OCI-LY1 (cell line): ENCODE data around the gene COL15A1.

ENCODE experiments used
- H2AFZ ChIP-seq: fragments of 200-600 bp; sonication (generic), shearing (Covaris generic); 2 replicates; pipeline ENCODE4 v1.6.0; 2014; ENCODE audit warnings: antibody characterized with exemption, mild to moderate bottlenecking, low read length
- H3F3A ChIP-seq: fragments of 200-600 bp; sonication (generic), shearing (Covaris generic); 2 replicates; pipeline ENCODE4 v1.6.0; 2014; ENCODE audit warnings: mild to moderate bottlenecking, antibody characterized with exemption, low read length, moderate library complexity; ENCODE audit not compliant: insufficient read depth
- H3K27ac ChIP-seq: fragments of 200-600 bp; sonication (generic); 2 replicates; pipeline ENCODE4 v1.5.1; 2014; ENCODE audit warnings: low read length, mixed run types, mild to moderate bottlenecking, low read depth; ENCODE audit not compliant: poor library complexity, severe bottlenecking
- H3K27me3 ChIP-seq: fragments of 200-600 bp; sonication (generic); 2 replicates; pipeline ENCODE4 v1.6.0; 2014; ENCODE audit warnings: antibody characterized with exemption, mild to moderate bottlenecking, low read length, moderate library complexity; ENCODE audit not compliant: insufficient read depth
- H3K36me3 ChIP-seq: fragments of 200-600 bp; sonication (generic); 2 replicates; pipeline ENCODE4 v1.6.1; 2014; ENCODE audit warnings: mild to moderate bottlenecking, antibody characterized with exemption, low read length, moderate library complexity, mixed read lengths; ENCODE audit not compliant: insufficient read depth
- H3K4me1 ChIP-seq: fragments of 200-600 bp; sonication (generic); 2 replicates; pipeline ENCODE4 v1.5.1; 2014; ENCODE audit warnings: mild to moderate bottlenecking, low read length, moderate library complexity; ENCODE audit not compliant: insufficient read depth, severe bottlenecking
- H3K4me2 ChIP-seq: fragments of 200-600 bp; sonication (generic), shearing (Covaris generic); 2 replicates; pipeline ENCODE4 v1.6.1; 2014; ENCODE audit warnings: low read length
- H3K4me3 ChIP-seq: fragments of 200-600 bp; sonication (generic); 2 replicates; pipeline ENCODE4 v1.5.1; 2014; ENCODE audit warnings: low read length, low read depth, mild to moderate bottlenecking, mixed read lengths; ENCODE audit not compliant: poor library complexity, severe bottlenecking
- H3K79me2 ChIP-seq: fragments of 200-600 bp; shearing (Covaris generic); 2 replicates; pipeline ENCODE4 v1.6.1; 2016; ENCODE audit warnings: mixed run types, low read length, mixed read lengths; ENCODE audit not compliant: insufficient read depth
- H3K9ac ChIP-seq: fragments of 200-600 bp; sonication (generic), shearing (Covaris generic); 2 replicates; pipeline ENCODE4 v1.6.1; 2014; ENCODE audit warnings: mild to moderate bottlenecking, low read length, mixed read lengths
- H3K9me2 ChIP-seq: fragments of 200-600 bp; sonication (generic), shearing (Covaris generic); 2 replicates; pipeline ENCODE4 v1.6.1; 2014; ENCODE audit warnings: low read depth, mild to moderate bottlenecking, low read length, mixed read lengths
- H3K9me3 ChIP-seq: fragments of 200-600 bp; shearing (Covaris generic); 2 replicates; pipeline ENCODE4 v1.6.1; 2014; ENCODE audit warnings: low read length, mixed read lengths
- H4K20me1 ChIP-seq: fragments of 200-600 bp; sonication (generic), shearing (Covaris generic); 2 replicates; pipeline ENCODE4 v1.6.0; 2016; ENCODE audit warnings: mild to moderate bottlenecking, low read length; ENCODE audit not compliant: insufficient read depth
- EZH2 ChIP-seq: fragments of 200-600 bp; sonication (generic), shearing (Covaris generic); IDR thresholded peaks from 2 replicates; pipeline ENCODE4 v1.8.0; 2017; ENCODE audit warnings: borderline replicate concordance, mixed run types, mild to moderate bottlenecking, antibody characterized with exemption, low read length, moderate library complexity, mixed read lengths
- TF ChIP-seq, protein P1 (sequence below): fragments of 200-600 bp; sonication (generic), shearing (Covaris generic); IDR thresholded peaks from 2 replicates; pipeline ENCODE4 v1.5.1; 2017; ENCODE audit warnings: mild to moderate bottlenecking, antibody characterized with exemption, low read length, moderate library complexity, mixed read lengths

COL15A1 gene

DNA sequence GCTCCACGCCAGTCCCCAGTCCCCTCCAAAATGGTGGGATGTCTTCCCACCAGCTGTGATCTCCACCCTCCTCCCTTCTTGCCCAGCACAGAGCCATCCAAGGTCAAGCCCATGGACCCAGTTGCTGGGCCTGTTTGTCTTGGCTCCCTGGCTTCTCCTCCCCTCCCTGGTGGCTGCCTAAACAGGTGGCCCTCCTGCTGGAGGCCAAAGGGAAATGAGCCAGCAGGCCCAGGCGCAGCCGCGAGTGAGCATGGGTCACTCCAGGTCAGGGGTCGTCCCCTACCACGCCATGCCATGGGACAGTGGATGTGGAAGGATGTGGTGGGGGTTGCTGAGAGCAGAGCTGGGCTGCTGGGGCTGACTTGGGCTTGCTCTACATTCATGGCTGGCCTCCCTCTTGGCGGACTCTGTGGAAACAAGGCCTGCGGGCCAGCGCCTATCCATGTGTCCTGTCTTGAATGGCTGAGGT is 33.6 kb downstream of the COL15A1 start:
- Histone ChIP-seq H3K4me3 (no peak overlapping the region), H3F3A (no peaks in the 10 kb centered on the region), H3K4me2 (no peak overlapping the region), H2AFZ (no peak overlapping the region), H3K9me2 (no peaks in the 10 kb centered on the region), H3K9me3 (no peaks in the 10 kb centered on the region), H3K4me1 (peaks cover 22% of the 10 kb centered on the region), H3K9ac (no peak overlapping the region), H3K27me3 (peaks cover 3% of the 10 kb centered on the region; the same call in 1 of the 2 replicates), H3K79me2 (no peaks in the 10 kb centered on the region), H3K27ac (no peak overlapping the region), H3K36me3 (no peaks in the 10 kb centered on the region), H4K20me1 (no peaks in the 10 kb centered on the region)
- no peak for TF ChIP-seq EZH2
- TF ChIP-seq, protein P1, sequence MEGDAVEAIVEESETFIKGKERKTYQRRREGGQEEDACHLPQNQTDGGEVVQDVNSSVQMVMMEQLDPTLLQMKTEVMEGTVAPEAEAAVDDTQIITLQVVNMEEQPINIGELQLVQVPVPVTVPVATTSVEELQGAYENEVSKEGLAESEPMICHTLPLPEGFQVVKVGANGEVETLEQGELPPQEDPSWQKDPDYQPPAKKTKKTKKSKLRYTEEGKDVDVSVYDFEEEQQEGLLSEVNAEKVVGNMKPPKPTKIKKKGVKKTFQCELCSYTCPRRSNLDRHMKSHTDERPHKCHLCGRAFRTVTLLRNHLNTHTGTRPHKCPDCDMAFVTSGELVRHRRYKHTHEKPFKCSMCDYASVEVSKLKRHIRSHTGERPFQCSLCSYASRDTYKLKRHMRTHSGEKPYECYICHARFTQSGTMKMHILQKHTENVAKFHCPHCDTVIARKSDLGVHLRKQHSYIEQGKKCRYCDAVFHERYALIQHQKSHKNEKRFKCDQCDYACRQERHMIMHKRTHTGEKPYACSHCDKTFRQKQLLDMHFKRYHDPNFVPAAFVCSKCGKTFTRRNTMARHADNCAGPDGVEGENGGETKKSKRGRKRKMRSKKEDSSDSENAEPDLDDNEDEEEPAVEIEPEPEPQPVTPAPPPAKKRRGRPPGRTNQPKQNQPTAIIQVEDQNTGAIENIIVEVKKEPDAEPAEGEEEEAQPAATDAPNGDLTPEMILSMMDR: no peak

DNA sequence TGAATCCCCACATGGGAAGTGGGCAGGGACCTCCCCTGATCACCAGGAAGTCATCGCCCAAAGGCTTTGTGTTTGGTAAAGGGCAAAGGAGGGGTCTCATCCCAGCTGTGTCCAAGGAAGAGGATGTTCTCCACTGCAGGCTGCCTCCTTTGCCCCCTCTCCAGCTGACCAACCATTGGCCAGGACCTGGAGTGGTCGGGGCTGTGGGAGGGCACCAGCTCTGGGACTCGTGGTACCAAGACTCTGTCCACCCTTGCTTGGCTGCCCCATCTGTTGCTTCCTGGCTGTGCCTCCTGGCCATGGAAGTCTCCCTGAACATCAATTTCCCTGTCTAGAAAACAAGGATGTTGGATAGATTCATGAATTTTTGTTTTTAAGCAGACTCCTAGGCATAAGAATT is 34.1 kb downstream of the COL15A1 start:
- Histone ChIP-seq H3K9ac (no peak overlapping the region), H3F3A (no peaks in the 10 kb centered on the region), H3K4me2 (no peak overlapping the region), H3K27ac (no peak overlapping the region), H3K9me2 (no peaks in the 10 kb centered on the region), H4K20me1 (no peaks in the 10 kb centered on the region), H3K4me3 (no peak overlapping the region), H3K9me3 (no peaks in the 10 kb centered on the region), H3K36me3 (no peaks in the 10 kb centered on the region), H2AFZ (no peak overlapping the region), H3K27me3 (peaks cover 3% of the 10 kb centered on the region; the same call in 1 of the 2 replicates), H3K79me2 (no peaks in the 10 kb centered on the region), H3K4me1 (peaks cover 17% of the 10 kb centered on the region)
- TF ChIP-seq EZH2: no peak
- TF ChIP-seq, protein P1: no peak

DNA sequence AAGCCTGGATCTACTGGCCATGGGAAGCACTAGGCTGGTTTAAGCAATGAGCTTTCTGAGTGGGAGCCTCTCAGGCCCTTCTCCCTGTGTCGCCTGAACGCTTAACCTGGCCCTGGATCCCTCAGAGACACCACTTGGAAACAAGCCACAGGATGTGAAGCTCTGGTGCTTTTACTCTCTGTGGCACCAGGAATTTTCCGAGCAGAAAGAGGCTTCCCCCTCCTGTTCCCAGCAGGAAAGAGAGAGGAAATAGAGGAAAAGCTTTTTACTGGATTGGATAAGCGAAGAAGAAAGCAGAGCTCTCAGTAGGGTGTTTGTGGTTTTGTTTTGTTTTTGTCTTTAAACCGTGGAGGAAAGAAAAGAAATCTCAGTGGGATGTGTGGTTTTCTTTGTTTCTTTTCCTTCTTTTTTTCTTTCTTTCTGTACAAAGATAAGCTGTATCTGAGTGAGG is 34.5 kb downstream of the COL15A1 start:
- H3K4me2 ChIP-seq: no peak overlapping the region
- H3K79me2 ChIP-seq: no peaks in the 10 kb centered on the region
- H3K36me3 ChIP-seq: no peaks in the 10 kb centered on the region
- H2AFZ ChIP-seq: no peak overlapping the region
- no peak overlapping the region for H3K4me3 ChIP-seq
- peaks cover 3% of the 10 kb centered on the region; the same call in 1 of the 2 replicates for H3K27me3 ChIP-seq
- no peaks in the 10 kb centered on the region for H3F3A ChIP-seq
- H4K20me1 ChIP-seq: no peaks in the 10 kb centered on the region
- H3K27ac ChIP-seq: no peak overlapping the region
- no peak overlapping the region for H3K9ac ChIP-seq
- H3K4me1 ChIP-seq: peaks cover 14% of the 10 kb centered on the region
- TF ChIP-seq, protein P1: no peak
- no peak for TF ChIP-seq EZH2
- H3K9me2 ChIP-seq: no peaks in the 10 kb centered on the region
- no peaks in the 10 kb centered on the region for H3K9me3 ChIP-seq
